Body of pancreas (tissue), 4 donors: ENCODE data around the gene TCEAL8. TPM values are rescaled to one million over a fixed set of nuclear protein-coding genes. Genes with fewer than 3 reads are reported as not detected.

Experiments used
- ATAC-seq: fragments of 150-250 bp; one replicate; pipeline ENCODE4 v1.9.1; 2016
- DNase-seq, 4 donors: peaks; one replicate each; pipeline ENCODE4 v3.0.0-alpha.2; 2019
- H3K27ac ChIP-seq, 4 donors: fragments of 200-600 bp; sonication (generic); 1 replicate in 3 of 4; 2 replicates in 1 of 4; pipeline versions ENCODE4 v1.5.1 to v1.6.1; 2016 to 2019; ENCODE audit warnings: mild to moderate bottlenecking in 1 of 4, mixed read lengths in 1 of 4, moderate library complexity in 1 of 4
- H3K27me3 ChIP-seq, 2 donors: fragments of 200-600 bp; sonication (generic); one replicate each; pipeline ENCODE4 v1.6.0; 2016; ENCODE audit warnings: mild to moderate bottlenecking in 1 of 2
- H3K36me3 ChIP-seq, 2 donors: fragments of 200-600 bp; sonication (generic); replicated peaks in 1 of 2; 2 replicates each; pipeline ENCODE4 v1.5.1; 2016; ENCODE audit warnings: low read depth in 2 of 2; ENCODE audit not compliant: insufficient read depth in 1 of 2
- H3K4me1 ChIP-seq: fragments of 200-600 bp; sonication (generic); one replicate; pipeline ENCODE4 v1.6.0; 2016
- H3K4me3 ChIP-seq, 2 donors: fragments of 200-600 bp; sonication (generic); 1 replicate in 1 of 2; 2 replicates in 1 of 2; pipeline ENCODE4 v1.5.1; 2016 to 2019
- H3K9me3 ChIP-seq, 3 donors: fragments of 200-600 bp; sonication (generic); 1 replicate in 2 of 3; 2 replicates in 1 of 3; pipeline ENCODE4 v1.5.1; 2016
- POLR2A ChIP-seq, 3 donors: fragments of 450-650 bp; IDR thresholded peaks; one replicate each; pipeline ENCODE4 v1.6.1; 2016; ENCODE audit warnings: antibody characterized with exemption in 3 of 3, mild to moderate bottlenecking in 2 of 3
- WGBS, 2 donors: methylation state at CpG; one replicate each; pipeline ENCODE4 v1.1.5; 2017; 5-methylcytosine and 5-hydroxymethylcytosine counted together
- intact Hi-C: fragments of 100-400 bp; cut with DNase I; formaldehyde crosslinking; loops from one replicate; pipeline ENCODE4 v1.15.1; 2023
- total RNA-seq, 2 donors: library from RNA; depleted of rRNA; stranded (reverse); fragments of >200 nt; gene quantifications; one replicate each; pipeline ENCODE4 v1.1.0, GENCODE V29; 2016
- TF ChIP-seq, protein P1 (sequence below), 7 experiments: fragments of 450-650 bp in 4 of 7; fragments of 200-600 bp in 3 of 7; sonication (generic) in 3 of 7; IDR thresholded peaks; one replicate each; pipeline ENCODE4 v1.5.1; 2016 to 2019; ENCODE audit warnings: antibody characterized with exemption in 7 of 7

The TCEAL8 gene, protein sequence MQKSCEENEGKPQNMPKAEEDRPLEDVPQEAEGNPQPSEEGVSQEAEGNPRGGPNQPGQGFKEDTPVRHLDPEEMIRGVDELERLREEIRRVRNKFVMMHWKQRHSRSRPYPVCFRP
- total RNA-seq = 10 to 100 TPM; 10.9 to 46.2 TPM

- Histone ChIP-seq H3K4me1 (no peaks in the 10 kb centered on the region), H3K27ac (peak within 1 kb of the TSS; percentile 59 to 90 (median 78)), H3K36me3 (no peaks in the 10 kb centered on the region), H3K4me3 (peak within 1 kb of the TSS; percentile 38 to 43), H3K9me3 (no peaks in the 10 kb centered on the region), H3K27me3 (no peaks in the 10 kb centered on the region)
- DNase-seq (peak; percentile 75 to 85 (median 82)), ATAC-seq (peak; percentile 99)
- peak; percentile 27 to 79 (median 72) for TF ChIP-seq POLR2A (IDR thresholded peaks at IDR 0.05)
- TF ChIP-seq, protein P1, sequence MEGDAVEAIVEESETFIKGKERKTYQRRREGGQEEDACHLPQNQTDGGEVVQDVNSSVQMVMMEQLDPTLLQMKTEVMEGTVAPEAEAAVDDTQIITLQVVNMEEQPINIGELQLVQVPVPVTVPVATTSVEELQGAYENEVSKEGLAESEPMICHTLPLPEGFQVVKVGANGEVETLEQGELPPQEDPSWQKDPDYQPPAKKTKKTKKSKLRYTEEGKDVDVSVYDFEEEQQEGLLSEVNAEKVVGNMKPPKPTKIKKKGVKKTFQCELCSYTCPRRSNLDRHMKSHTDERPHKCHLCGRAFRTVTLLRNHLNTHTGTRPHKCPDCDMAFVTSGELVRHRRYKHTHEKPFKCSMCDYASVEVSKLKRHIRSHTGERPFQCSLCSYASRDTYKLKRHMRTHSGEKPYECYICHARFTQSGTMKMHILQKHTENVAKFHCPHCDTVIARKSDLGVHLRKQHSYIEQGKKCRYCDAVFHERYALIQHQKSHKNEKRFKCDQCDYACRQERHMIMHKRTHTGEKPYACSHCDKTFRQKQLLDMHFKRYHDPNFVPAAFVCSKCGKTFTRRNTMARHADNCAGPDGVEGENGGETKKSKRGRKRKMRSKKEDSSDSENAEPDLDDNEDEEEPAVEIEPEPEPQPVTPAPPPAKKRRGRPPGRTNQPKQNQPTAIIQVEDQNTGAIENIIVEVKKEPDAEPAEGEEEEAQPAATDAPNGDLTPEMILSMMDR (IDR thresholded peaks at IDR 0.05) = no peak
- intact Hi-C loops = no loop called here
- 0% methylated on average over 19 to 22 of the region's 22 CpGs for WGBS, 2 donors
These were observed at the start of gene TCEAL8 for GRCh38 chrX:103254921-103255493. TCEAL8 (minus strand) TSS chrX:103255155; CDS start chrX:103253979, 1,176 bp downstream.

DNA sequence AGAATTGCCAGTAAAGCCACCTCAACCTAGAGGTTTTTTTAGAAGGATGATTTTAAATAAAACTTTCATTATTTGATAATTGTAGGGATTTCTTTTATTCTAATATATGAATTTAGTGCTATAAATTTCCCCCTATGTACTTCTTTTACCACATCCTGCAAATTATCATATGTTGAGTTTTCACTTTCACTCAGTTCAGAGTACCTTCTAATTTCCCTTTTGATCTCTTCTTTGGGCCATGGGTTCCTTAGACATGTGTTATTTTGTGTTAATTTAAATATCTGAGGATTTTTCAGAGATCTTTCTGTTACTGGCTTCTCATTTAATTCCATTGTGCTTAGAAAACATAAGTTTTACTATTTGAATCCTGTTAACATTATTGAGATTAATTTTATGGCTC lies 49.8 kb upstream of the TCEAL8 start:
- H3K27ac ChIP-seq = no peak overlapping the region
- intact Hi-C loops = no loop called here
- DNase-seq (no peak), ATAC-seq (no peak)
- no peaks in the 10 kb centered on the region for H3K36me3 ChIP-seq
- no peaks in the 10 kb centered on the region for H3K9me3 ChIP-seq
- no peaks in the 10 kb centered on the region for H3K4me1 ChIP-seq
- no peak for TF ChIP-seq POLR2A (IDR thresholded peaks at IDR 0.05)
- TF ChIP-seq, protein P1 (IDR thresholded peaks at IDR 0.05) = no peak
- H3K4me3 ChIP-seq = no peak overlapping the region
- no peaks in the 10 kb centered on the region for H3K27me3 ChIP-seq

DNA sequence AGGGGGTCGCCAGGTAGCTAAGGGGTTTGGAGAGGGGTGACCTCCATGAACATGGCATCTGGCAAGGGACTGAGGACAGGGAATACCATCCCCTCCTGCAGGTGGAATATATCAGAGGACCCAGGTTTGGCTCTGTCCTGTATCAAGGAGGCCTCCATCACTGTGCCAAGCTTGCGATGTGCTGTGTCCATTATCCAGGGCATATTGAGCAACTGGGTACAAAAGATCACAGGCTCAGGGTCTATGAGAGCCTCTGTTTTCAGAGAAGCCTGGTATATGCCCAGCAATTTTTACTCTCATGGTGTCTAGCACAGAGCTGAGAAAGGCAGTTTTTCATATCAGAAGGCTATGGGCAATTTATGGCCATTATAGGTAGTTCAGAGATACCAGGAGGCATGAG lies 38.2 kb upstream of the TCEAL8 start:
- H3K4me3 ChIP-seq = no peak overlapping the region
- no peaks in the 10 kb centered on the region for H3K36me3 ChIP-seq
- DNase-seq = no peak
- no peaks in the 10 kb centered on the region for H3K4me1 ChIP-seq
- TF ChIP-seq, protein P1 (IDR thresholded peaks at IDR 0.05) = no peak
- TF ChIP-seq POLR2A (IDR thresholded peaks at IDR 0.05) = no peak
- intact Hi-C loops = no loop called here
- no peak for ATAC-seq
- WGBS, 2 donors = 93% methylated on average over 2 of the region's 2 CpGs; no CpG with 5 or more reads in 1 of the 2 donors
- no peaks in the 10 kb centered on the region for H3K27me3 ChIP-seq
- H3K9me3 ChIP-seq = no peaks in the 10 kb centered on the region
- H3K27ac ChIP-seq = no peak overlapping the region

- ATAC-seq = no peak
- 85 to 92% methylated on average over 1 of the region's 1 CpG for WGBS, 2 donors
These were observed 24.7 kb upstream of the TCEAL8 start for GRCh38 chrX:103279624-103280023.

More at GRCh38 chrX:103279624-103280023, 24.7 kb upstream of the TCEAL8 start:
- TF ChIP-seq, protein P1 (IDR thresholded peaks at IDR 0.05) = no peak
- TF ChIP-seq POLR2A (IDR thresholded peaks at IDR 0.05) = no peak
- intact Hi-C loops = no loop called here
- H3K4me3 ChIP-seq = no peak overlapping the region
- DNase-seq = no peak
- H3K9me3 ChIP-seq = no peaks in the 10 kb centered on the region
- no peaks in the 10 kb centered on the region for H3K27me3 ChIP-seq
- H3K36me3 ChIP-seq = no peaks in the 10 kb centered on the region
- H3K4me1 ChIP-seq = peaks cover 4% of the 10 kb centered on the region
- H3K27ac ChIP-seq = no peak overlapping the region
